GM10266 (cell line): Measurements from ENCODE around the gene PGBD1.

Experiments used
- DNase-seq: peaks from one replicate; pipeline ENCODE4 v3.0.0; 2012; ENCODE audit errors: extremely low spot score
- CTCF ChIP-seq: IDR thresholded peaks from 2 replicates; pipeline ENCODE4 v1.5.1; 2012; ENCODE audit warnings: mild to moderate bottlenecking, low read depth; ENCODE audit not compliant: control insufficient read depth, insufficient read depth; ENCODE audit errors: missing control alignments

PGBD1 gene

GRCh38 chr6:28345201-28345600 is 63.8 kb downstream of the PGBD1 start:
- no peak for TF ChIP-seq CTCF
- DNase-seq: no peak

- DNase-seq: no peak
These were observed 65.7 kb downstream of the PGBD1 start for GRCh38 chr6:28347119-28347518.

GRCh38 chr6:28349344-28349891 is 68.0 kb downstream of the PGBD1 start:
- TF ChIP-seq CTCF: no peak
- no peak for DNase-seq

More at GRCh38 chr6:28347119-28347518, 65.7 kb downstream of the PGBD1 start:
- TF ChIP-seq CTCF: no peak

GRCh38 chr6:28349892-28350737 is 68.7 kb downstream of the PGBD1 start, which contains the start of gene ZKSCAN3:
TSS of gene ZKSCAN3 (plus strand) at chr6:28349947. CDS start at chr6:28359587, 9,640 bp downstream.
- TF ChIP-seq CTCF: no peak
- DNase-seq: peak; percentile 80

GRCh38 chr6:28351087-28351486 is 69.7 kb downstream of the PGBD1 start:
- DNase-seq: no peak
- no peak for TF ChIP-seq CTCF

GRCh38 chr6:28351493-28351925 is 70.1 kb downstream of the PGBD1 start:
- no peak for TF ChIP-seq CTCF
- no peak for DNase-seq
